ENCODE data around the gene UBFD1. TPM values are rescaled to one million over a fixed set of nuclear protein-coding genes. Genes with fewer than 3 reads are reported as not detected.
A peak's percentile ranks its signal among the peaks of the same experiment; 100 is the strongest.
"Not testable (repeated sequence)": the region's sequence is repeated elsewhere in the genome, so short reads cannot be mapped to it uniquely, and the experiment has no call there.

The UBFD1 gene, protein sequence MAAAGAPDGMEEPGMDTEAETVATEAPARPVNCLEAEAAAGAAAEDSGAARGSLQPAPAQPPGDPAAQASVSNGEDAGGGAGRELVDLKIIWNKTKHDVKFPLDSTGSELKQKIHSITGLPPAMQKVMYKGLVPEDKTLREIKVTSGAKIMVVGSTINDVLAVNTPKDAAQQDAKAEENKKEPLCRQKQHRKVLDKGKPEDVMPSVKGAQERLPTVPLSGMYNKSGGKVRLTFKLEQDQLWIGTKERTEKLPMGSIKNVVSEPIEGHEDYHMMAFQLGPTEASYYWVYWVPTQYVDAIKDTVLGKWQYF
- 44.1 and 88.2 TPM in 2 replicates for total RNA-seq (2012; rRNA removed)

GRCh38 chr16:23556881-23557778 lies at the start of gene UBFD1, which contains the start of gene EARS2:
Gene UBFD1, plus strand, starts transcription at chr16:23557727. Its CDS starts 16 bp downstream, at chr16:23557743.
Gene EARS2, minus strand, starts transcription at chr16:23557350. Its CDS starts 7 bp downstream, at chr16:23557343.
- no peaks in the 10 kb centered on the region for H3K27me3 ChIP-seq (ENCODE audit: control insufficient read depth, insufficient read depth, low read length)
- peaks cover 40% of the 10 kb centered on the region for H3K36me3 ChIP-seq (ENCODE audit: insufficient read depth, low read length)
- peak within 1 kb of the TSS; percentile 96 for H3K4me3 ChIP-seq (ENCODE audit: low read length)
- peak within 1 kb of the TSS; percentile 100 for H3K4me2 ChIP-seq (ENCODE audit: low read length)
- H3K9ac ChIP-seq (ENCODE audit: low read depth, low read length), result peak within 1 kb of the TSS; percentile 99
- no peaks in the 10 kb centered on the region for H3K9me3 ChIP-seq (replicated peaks; ENCODE audit: low read length)
- H3K4me1 ChIP-seq (ENCODE audit: control insufficient read depth, insufficient read depth, low read length), result peaks cover 15% of the 10 kb centered on the region

- peak overlapping the region; percentile 87 for H3K4me3 ChIP-seq (ENCODE audit: low read length)
- no peaks in the 10 kb centered on the region for H3K9me3 ChIP-seq (replicated peaks; ENCODE audit: low read length)
- H3K36me3 ChIP-seq (ENCODE audit: insufficient read depth, low read length), result no peaks in the 10 kb centered on the region
- H3K4me2 ChIP-seq (ENCODE audit: low read length), result peak overlapping the region; percentile 91
- no peaks in the 10 kb centered on the region for H3K27me3 ChIP-seq (ENCODE audit: control insufficient read depth, insufficient read depth, low read length)
- peaks cover 36% of the 10 kb centered on the region for H3K4me1 ChIP-seq (ENCODE audit: control insufficient read depth, insufficient read depth, low read length)
- H3K9ac ChIP-seq (ENCODE audit: low read depth, low read length), result peak overlapping the region; percentile 81
These were observed 48.7 kb upstream of the UBFD1 start for GRCh38 chr16:23508589-23509440.

- no peaks in the 10 kb centered on the region for H3K27me3 ChIP-seq (ENCODE audit: control insufficient read depth, insufficient read depth, low read length)
- H3K4me2 ChIP-seq (ENCODE audit: low read length), result peak overlapping the region; percentile 91
- H3K9ac ChIP-seq (ENCODE audit: low read depth, low read length), result peak overlapping the region; percentile 81
- peaks cover 30% of the 10 kb centered on the region for H3K4me1 ChIP-seq (ENCODE audit: control insufficient read depth, insufficient read depth, low read length)
- peaks cover under 1% of the 10 kb centered on the region for H3K36me3 ChIP-seq (ENCODE audit: insufficient read depth, low read length)
- no peaks in the 10 kb centered on the region for H3K9me3 ChIP-seq (replicated peaks; ENCODE audit: low read length)
- H3K4me3 ChIP-seq (ENCODE audit: low read length), result peak overlapping the region; percentile 87
These were observed 48.1 kb upstream of the UBFD1 start for GRCh38 chr16:23509441-23509754.

- Histone ChIP-seq H3K9ac (ENCODE audit: low read depth, low read length) (peak overlapping the region; percentile 81), H3K4me2 (ENCODE audit: low read length) (peak overlapping the region; percentile 91), H3K9me3 (replicated peaks; ENCODE audit: low read length) (no peaks in the 10 kb centered on the region), H3K4me1 (ENCODE audit: control insufficient read depth, insufficient read depth, low read length) (peaks cover 28% of the 10 kb centered on the region), H3K36me3 (ENCODE audit: insufficient read depth, low read length) (peaks cover 5% of the 10 kb centered on the region), H3K4me3 (ENCODE audit: low read length) (peak overlapping the region; percentile 87), H3K27me3 (ENCODE audit: control insufficient read depth, insufficient read depth, low read length) (no peaks in the 10 kb centered on the region)
These were observed 47.8 kb upstream of the UBFD1 start for GRCh38 chr16:23509782-23510163.

- Histone ChIP-seq H3K36me3 (ENCODE audit: insufficient read depth, low read length) (peaks cover 5% of the 10 kb centered on the region), H3K4me2 (ENCODE audit: low read length) (peak within 1 kb of the TSS; percentile 91), H3K9ac (ENCODE audit: low read depth, low read length) (peak within 1 kb of the TSS; percentile 81), H3K4me3 (ENCODE audit: low read length) (peak within 1 kb of the TSS; percentile 87), H3K4me1 (ENCODE audit: control insufficient read depth, insufficient read depth, low read length) (peaks cover 22% of the 10 kb centered on the region), H3K27me3 (ENCODE audit: control insufficient read depth, insufficient read depth, low read length) (no peaks in the 10 kb centered on the region), H3K9me3 (replicated peaks; ENCODE audit: low read length) (no peaks in the 10 kb centered on the region)
These were observed 47.2 kb upstream of the UBFD1 start, which contains the start of gene GGA2 for GRCh38 chr16:23510164-23510914. Gene GGA2, minus strand, starts transcription at chr16:23510494. Its CDS starts 83 bp downstream, at chr16:23510411.

DNA sequence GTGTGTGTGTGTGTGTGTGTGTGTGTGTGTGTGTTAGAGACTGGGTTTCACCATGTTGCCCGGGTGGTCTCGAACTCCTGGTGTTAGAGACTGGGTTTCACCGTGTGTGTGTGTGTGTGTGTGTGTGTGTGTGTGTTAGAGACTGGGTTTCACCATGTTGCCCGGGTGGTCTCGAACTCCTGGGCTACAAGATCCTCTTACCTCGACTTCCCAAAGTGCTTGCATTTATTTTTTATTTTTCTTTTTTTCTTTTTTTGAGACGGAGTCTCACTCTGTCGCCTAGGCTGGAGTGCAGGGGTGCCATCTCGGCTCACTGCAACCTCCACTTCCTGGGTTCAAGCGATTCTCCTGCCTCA lies 46.6 kb upstream of the UBFD1 start:
- H3K4me1 ChIP-seq (ENCODE audit: control insufficient read depth, insufficient read depth, low read length), result peaks cover 16% of the 10 kb centered on the region
- not testable (repeated sequence) for H3K36me3 ChIP-seq (ENCODE audit: insufficient read depth, low read length); H3K27me3 ChIP-seq (ENCODE audit: control insufficient read depth, insufficient read depth, low read length); H3K9me3 ChIP-seq (replicated peaks; ENCODE audit: low read length)
- peak overlapping the region; percentile 87 for H3K4me3 ChIP-seq (ENCODE audit: low read length)
- peak overlapping the region; percentile 91 for H3K4me2 ChIP-seq (ENCODE audit: low read length)
- H3K9ac ChIP-seq (ENCODE audit: low read depth, low read length), result peak overlapping the region; percentile 81

DNA sequence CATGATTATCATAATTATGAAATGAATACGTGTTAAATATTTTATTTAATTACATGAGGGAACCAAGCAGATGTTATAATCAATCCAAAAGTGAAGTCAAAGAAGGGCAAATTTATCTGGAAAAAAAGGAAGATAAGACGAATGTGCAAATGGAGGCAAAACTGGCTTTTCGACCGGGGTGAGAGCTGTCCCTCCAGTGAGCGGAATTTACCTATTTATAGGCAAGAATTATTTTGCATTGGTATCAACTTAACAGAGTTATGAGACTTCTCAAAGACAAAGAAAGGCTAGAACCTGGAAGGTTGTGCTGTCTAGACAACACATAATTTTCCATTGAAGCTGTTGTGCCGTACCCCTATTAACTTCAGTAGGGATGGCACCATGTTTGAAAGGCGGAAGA lies 45.8 kb upstream of the UBFD1 start:
- Histone ChIP-seq H3K4me1 (ENCODE audit: control insufficient read depth, insufficient read depth, low read length) (peaks cover 10% of the 10 kb centered on the region), H3K4me2 (ENCODE audit: low read length) (no peak overlapping the region), H3K27me3 (ENCODE audit: control insufficient read depth, insufficient read depth, low read length) (no peaks in the 10 kb centered on the region), H3K4me3 (ENCODE audit: low read length) (no peak overlapping the region), H3K9me3 (replicated peaks; ENCODE audit: low read length) (no peaks in the 10 kb centered on the region), H3K9ac (ENCODE audit: low read depth, low read length) (no peak overlapping the region), H3K36me3 (ENCODE audit: insufficient read depth, low read length) (peaks cover 5% of the 10 kb centered on the region)

- Histone ChIP-seq H3K9me3 (replicated peaks; ENCODE audit: low read length) (no peaks in the 10 kb centered on the region), H3K9ac (ENCODE audit: low read depth, low read length) (no peak overlapping the region), H3K4me1 (ENCODE audit: control insufficient read depth, insufficient read depth, low read length) (peaks cover 10% of the 10 kb centered on the region), H3K4me2 (ENCODE audit: low read length) (no peak overlapping the region), H3K36me3 (ENCODE audit: insufficient read depth, low read length) (peaks cover 5% of the 10 kb centered on the region), H3K4me3 (ENCODE audit: low read length) (no peak overlapping the region), H3K27me3 (ENCODE audit: control insufficient read depth, insufficient read depth, low read length) (no peaks in the 10 kb centered on the region)
These were observed 45.3 kb upstream of the UBFD1 start for GRCh38 chr16:23512168-23512695.

DNA sequence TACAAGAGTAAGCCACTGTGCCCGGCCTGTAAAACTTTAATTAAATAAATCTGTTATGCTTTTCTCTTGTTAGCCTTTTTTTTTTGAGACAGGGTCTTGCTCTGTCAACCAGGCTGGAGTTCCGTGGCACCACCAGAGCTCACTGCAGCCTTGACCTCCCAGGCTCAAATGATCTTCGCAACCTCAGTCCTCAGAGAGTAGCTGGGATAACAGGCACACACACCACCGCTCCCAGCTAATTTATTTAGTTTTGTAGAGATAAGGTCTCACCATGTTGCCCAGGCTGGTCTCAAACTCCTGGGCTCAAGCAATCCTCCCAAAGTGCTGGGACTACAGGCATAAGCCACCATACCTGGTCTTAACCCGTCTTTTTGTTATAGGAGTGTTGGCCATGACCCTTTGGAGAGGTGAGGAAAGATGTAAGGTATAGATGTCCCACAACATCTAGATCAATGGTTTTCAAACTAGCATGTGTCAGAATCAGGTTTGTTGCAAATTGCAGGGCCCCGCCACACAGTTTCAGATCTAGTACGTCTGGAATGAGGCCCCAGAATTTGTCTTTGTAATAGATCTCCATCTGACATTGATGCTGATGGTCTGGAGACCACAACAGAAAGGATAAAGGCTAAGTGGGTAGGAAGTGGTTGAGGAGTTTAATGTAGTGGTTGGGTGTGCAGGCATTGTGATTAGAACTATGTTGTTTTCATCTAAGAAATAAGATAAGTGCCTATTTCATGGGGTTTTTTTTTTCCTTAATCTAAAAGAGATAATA lies 43.0 kb upstream of the UBFD1 start:
- H3K9me3 ChIP-seq (replicated peaks; ENCODE audit: low read length), result no peaks in the 10 kb centered on the region
- no peak overlapping the region for H3K4me2 ChIP-seq (ENCODE audit: low read length)
- H3K4me1 ChIP-seq (ENCODE audit: control insufficient read depth, insufficient read depth, low read length), result no peaks in the 10 kb centered on the region
- H3K27me3 ChIP-seq (ENCODE audit: control insufficient read depth, insufficient read depth, low read length), result no peaks in the 10 kb centered on the region
- H3K36me3 ChIP-seq (ENCODE audit: insufficient read depth, low read length), result peaks cover 8% of the 10 kb centered on the region
- no peak overlapping the region for H3K9ac ChIP-seq (ENCODE audit: low read depth, low read length)
- no peak overlapping the region for H3K4me3 ChIP-seq (ENCODE audit: low read length)

GRCh38 chr16:23515881-23516280 lies 41.6 kb upstream of the UBFD1 start:
- Histone ChIP-seq H3K9me3 (replicated peaks; ENCODE audit: low read length) (no peaks in the 10 kb centered on the region), H3K27me3 (ENCODE audit: control insufficient read depth, insufficient read depth, low read length) (no peaks in the 10 kb centered on the region), H3K36me3 (ENCODE audit: insufficient read depth, low read length) (peaks cover 10% of the 10 kb centered on the region), H3K4me2 (ENCODE audit: low read length) (no peak overlapping the region), H3K4me3 (ENCODE audit: low read length) (no peak overlapping the region), H3K4me1 (ENCODE audit: control insufficient read depth, insufficient read depth, low read length) (no peaks in the 10 kb centered on the region), H3K9ac (ENCODE audit: low read depth, low read length) (no peak overlapping the region)

All from skeletal muscle satellite cell (primary cell).